ENCODE data around the gene CARHSP1.
"Not testable (repeated sequence)": the region's sequence is repeated elsewhere in the genome, so short reads cannot be mapped to it uniquely, and the experiment has no call there.

DNA sequence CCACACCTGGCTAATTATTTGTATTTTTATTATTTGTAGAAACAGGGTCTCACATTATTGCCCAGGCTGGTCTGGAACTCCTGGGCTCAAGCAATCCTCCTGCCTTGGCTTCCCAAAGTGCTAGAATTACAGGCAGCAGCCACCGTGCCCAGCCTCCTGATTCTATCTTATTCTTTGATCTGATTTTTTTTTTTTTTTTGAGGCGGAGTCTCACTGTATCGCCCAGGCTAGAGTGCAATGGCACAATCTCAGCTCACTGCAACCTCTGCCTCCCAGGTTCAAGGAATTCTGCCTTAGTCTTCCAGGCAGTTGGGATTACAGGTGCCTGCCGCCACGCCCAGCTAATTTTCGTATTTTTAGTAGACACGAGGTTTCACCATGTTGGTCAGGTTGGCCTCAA is 6.5 kb upstream of the CARHSP1 start:
- TF ChIP-seq, protein P1, sequence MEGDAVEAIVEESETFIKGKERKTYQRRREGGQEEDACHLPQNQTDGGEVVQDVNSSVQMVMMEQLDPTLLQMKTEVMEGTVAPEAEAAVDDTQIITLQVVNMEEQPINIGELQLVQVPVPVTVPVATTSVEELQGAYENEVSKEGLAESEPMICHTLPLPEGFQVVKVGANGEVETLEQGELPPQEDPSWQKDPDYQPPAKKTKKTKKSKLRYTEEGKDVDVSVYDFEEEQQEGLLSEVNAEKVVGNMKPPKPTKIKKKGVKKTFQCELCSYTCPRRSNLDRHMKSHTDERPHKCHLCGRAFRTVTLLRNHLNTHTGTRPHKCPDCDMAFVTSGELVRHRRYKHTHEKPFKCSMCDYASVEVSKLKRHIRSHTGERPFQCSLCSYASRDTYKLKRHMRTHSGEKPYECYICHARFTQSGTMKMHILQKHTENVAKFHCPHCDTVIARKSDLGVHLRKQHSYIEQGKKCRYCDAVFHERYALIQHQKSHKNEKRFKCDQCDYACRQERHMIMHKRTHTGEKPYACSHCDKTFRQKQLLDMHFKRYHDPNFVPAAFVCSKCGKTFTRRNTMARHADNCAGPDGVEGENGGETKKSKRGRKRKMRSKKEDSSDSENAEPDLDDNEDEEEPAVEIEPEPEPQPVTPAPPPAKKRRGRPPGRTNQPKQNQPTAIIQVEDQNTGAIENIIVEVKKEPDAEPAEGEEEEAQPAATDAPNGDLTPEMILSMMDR (IDR thresholded peaks at IDR 0.05 in 2 of 3, conservative IDR thresholded peaks at IDR 0.05 in 1 of 3; ENCODE audit: borderline replicate concordance in 1 of 3, insufficient read depth in 1 of 3, low read depth in 2 of 3, low read length in 2 of 3), result not testable (repeated sequence)
- TF ChIP-seq POLR2AphosphoS5, ZNF274 (IDR thresholded peaks at IDR 0.05; ENCODE audit: low read depth, low read length): not testable (repeated sequence)
